IMR-90 (cell line): ENCODE results near the gene TNS1. TPM values are rescaled to one million over a fixed set of nuclear protein-coding genes. Genes with fewer than 3 reads are reported as not detected.

Source experiments
- ATAC-seq: fragments of 200-7000 bp; cut with Tn5 transposase; 2 replicates; pipeline ENCODE4 v1.9.1; 2020; ENCODE audit warnings: low read depth, mild to moderate bottlenecking, moderate library complexity
- BruUV-seq: library from RNA; stranded (reverse); fragments of 400-500 nt; replicated peaks from 2 replicates; lab custom pipeline; 2021; lab: Mats Ljungman, UMichigan
- CTCF ChIA-PET: fragments of 300-600 bp; formaldehyde crosslinking; extraction: SDS; loops from one replicate; lab custom pipeline; 2021; ENCODE audit warnings: antibody characterized with exemption; lab: Yijun Ruan, JAX
- POLR2A ChIA-PET: fragments of 300-600 bp; sonication (Branson Sonifier 250); formaldehyde crosslinking; loops from one replicate; lab custom pipeline; 2022; ENCODE audit warnings: antibody characterized with exemption; ENCODE audit not compliant: unreplicated experiment; lab: Charles Lee
- DNase-seq: peaks from one replicate; pipeline ENCODE4 v3.0.0; 2013
- H2AFZ ChIP-seq: replicated peaks from 2 replicates; pipeline ENCODE3; 2013; ENCODE audit warnings: low read length, mild to moderate bottlenecking; ENCODE audit not compliant: poor library complexity
- H2AK5ac ChIP-seq: 2 replicates; pipeline ENCODE4 v1.6.1; 2013; ENCODE audit warnings: low read depth, low read length, inconsistent platforms
- H2AK9ac ChIP-seq: replicated peaks from 2 replicates; pipeline ENCODE3; 2013; ENCODE audit warnings: mild to moderate bottlenecking, low read depth, low read length, moderate library complexity; ENCODE audit not compliant: poor library complexity
- H2BK120ac ChIP-seq: 2 replicates; pipeline ENCODE4 v1.6.1; 2013; ENCODE audit warnings: low read depth, low read length, inconsistent platforms
- H2BK15ac ChIP-seq: 3 replicates; pipeline ENCODE4 v1.6.1; 2013; ENCODE audit warnings: low read depth, low read length, inconsistent platforms
- H2BK20ac ChIP-seq: 2 replicates; pipeline ENCODE4 v1.6.1; 2013; ENCODE audit warnings: low read depth, mild to moderate bottlenecking, inconsistent platforms, low read length, moderate library complexity
- H2BK5ac ChIP-seq: 2 replicates; pipeline ENCODE4 v1.6.1; 2013; ENCODE audit warnings: mild to moderate bottlenecking, low read depth, low read length, inconsistent platforms; ENCODE audit not compliant: poor library complexity, severe bottlenecking
- H3K14ac ChIP-seq: replicated peaks from 2 replicates; pipeline ENCODE4 v1.6.1; 2013; ENCODE audit warnings: low read depth, low read length, inconsistent platforms
- H3K18ac ChIP-seq: 2 replicates; pipeline ENCODE4 v1.6.1; 2013; ENCODE audit warnings: low read depth, low read length, control low read depth
- H3K23ac ChIP-seq: 2 replicates; pipeline ENCODE4 v1.6.1; 2013; ENCODE audit warnings: low read depth, low read length, inconsistent platforms
- H3K27ac ChIP-seq: 2 replicates; pipeline ENCODE4 v1.5.1; 2013; ENCODE audit warnings: mild to moderate bottlenecking, control low read depth, low read length; ENCODE audit not compliant: insufficient read depth
- H3K27me3 ChIP-seq: 2 replicates; pipeline ENCODE4 v1.6.1; 2013; ENCODE audit warnings: low read length; ENCODE audit not compliant: control insufficient read depth, insufficient read depth
- H3K36me3 ChIP-seq: 2 replicates; pipeline ENCODE4 v1.6.1; 2013; ENCODE audit warnings: low read length, mixed read lengths; ENCODE audit not compliant: control insufficient read depth, insufficient read depth
- H3K4ac ChIP-seq: 2 replicates; pipeline ENCODE4 v1.6.1; 2013; ENCODE audit warnings: low read depth, low read length, inconsistent platforms
- H3K4me1 ChIP-seq: 2 replicates; pipeline ENCODE4 v1.6.1; 2013; ENCODE audit warnings: low read length, mixed read lengths; ENCODE audit not compliant: control insufficient read depth, insufficient read depth
- H3K4me2 ChIP-seq: 2 replicates; pipeline ENCODE4 v1.6.1; 2013; ENCODE audit warnings: low read depth, mild to moderate bottlenecking, control low read depth, low read length, moderate library complexity
- H3K4me3 ChIP-seq: 2 replicates; pipeline ENCODE4 v1.5.1; 2013; ENCODE audit warnings: low read depth, mild to moderate bottlenecking, control low read depth, low read length, moderate library complexity; ENCODE audit not compliant: insufficient read depth
- H3K56ac ChIP-seq: 2 replicates; pipeline ENCODE4 v1.6.1; 2013; ENCODE audit warnings: low read length, inconsistent platforms; ENCODE audit not compliant: insufficient read depth; ENCODE audit errors: extremely low read depth
- H3K79me1 ChIP-seq, 2 experiments: 2 replicates each; pipeline ENCODE4 v1.6.1; 2013; ENCODE audit warnings: low read length in 2 of 2, inconsistent platforms in 1 of 2, low read depth in 1 of 2
- H3K9ac ChIP-seq: 2 replicates; pipeline ENCODE4 v1.6.1; 2013; ENCODE audit warnings: low read depth, low read length, control low read depth
- H3K9me1 ChIP-seq: 2 replicates; pipeline ENCODE4 v1.6.1; 2013; ENCODE audit warnings: low read length, inconsistent platforms; ENCODE audit not compliant: insufficient read depth
- H3K9me3 ChIP-seq: 2 replicates; pipeline ENCODE4 v1.6.1; 2013; ENCODE audit warnings: low read length; ENCODE audit not compliant: control insufficient read depth, insufficient read depth
- H4K20me1 ChIP-seq: 2 replicates; pipeline ENCODE4 v1.6.1; 2013; ENCODE audit warnings: low read length, inconsistent platforms; ENCODE audit not compliant: insufficient read depth
- H4K5ac ChIP-seq: 2 replicates; pipeline ENCODE4 v1.6.1; 2013; ENCODE audit warnings: mild to moderate bottlenecking, low read depth, low read length, control low read depth
- H4K8ac ChIP-seq, 2 experiments: 2 replicates each; pipeline ENCODE4 v1.6.1; 2013; ENCODE audit warnings: low read depth in 2 of 2, low read length in 2 of 2, control low read depth in 1 of 2, inconsistent platforms in 1 of 2
- H4K91ac ChIP-seq: 2 replicates; pipeline ENCODE4 v1.6.1; 2013; ENCODE audit warnings: low read depth, low read length, inconsistent platforms; ENCODE audit not compliant: insufficient read depth
- CTCF ChIP-seq: conservative IDR thresholded peaks from 2 replicates; pipeline ENCODE4 v1.5.1; 2012; ENCODE audit warnings: mild to moderate bottlenecking, low read depth, low read length, improper control_type of control experiment
- MAFK ChIP-seq: IDR thresholded peaks from 2 replicates; pipeline ENCODE4 v1.6.1; 2012; ENCODE audit warnings: low read depth, low read length, improper control_type of control experiment
- NFE2L2 ChIP-seq: fragments of 150-350 bp; IDR thresholded peaks from 2 replicates; pipeline ENCODE4 v1.6.1; 2016; ENCODE audit warnings: low read depth, mild to moderate bottlenecking, low read length
- RAD21 ChIP-seq: IDR thresholded peaks from 2 replicates; pipeline ENCODE4 v1.6.1; 2012; ENCODE audit warnings: low read length, improper control_type of control experiment
- RCOR1 ChIP-seq: IDR thresholded peaks from 2 replicates; pipeline ENCODE4 v1.6.1; 2012; ENCODE audit warnings: mild to moderate bottlenecking, low read length, improper control_type of control experiment; ENCODE audit not compliant: insufficient replicate concordance
- RFX5 ChIP-seq: IDR thresholded peaks from 2 replicates; pipeline ENCODE4 v1.8.0; 2012; ENCODE audit warnings: low read depth, mild to moderate bottlenecking, low read length, moderate library complexity
- USF2 ChIP-seq: fragments of 150-350 bp; IDR thresholded peaks from 2 replicates; pipeline ENCODE4 v1.6.1; 2017; ENCODE audit warnings: mild to moderate bottlenecking, antibody characterized with exemption, low read length, low read depth
- WGBS, 2 experiments: methylation state at CpG; one replicate each; pipeline versions ENCODE4 v1.1.5 to v1.1.7; 2013; ENCODE audit warnings: missing lambda C conversion rate in 2 of 2; ENCODE audit not compliant: insufficient read length in 1 of 2; ENCODE audit errors: extremely low coverage in 2 of 2; 5-methylcytosine and 5-hydroxymethylcytosine counted together
- dilution Hi-C: fragments of 300-500 bp; cut with HindIII; formaldehyde crosslinking; loops from one replicate; pipeline ENCODE4 v1.14.3; 2018; ENCODE audit warnings: low sequenced_read_pairs; ENCODE audit not compliant: unreplicated experiment
- in situ Hi-C: fragments of 300-500 bp; cut with MboI; formaldehyde crosslinking; loops from 3 replicates; pipeline ENCODE4 v1.14.3; 2019; ENCODE audit warnings: low sequenced_read_pairs, inconsistent platforms, mixed read lengths
- intact Hi-C: fragments of 100-400 bp; cut with micrococcal nuclease; formaldehyde crosslinking; loops from 2 replicates; pipeline ENCODE4 v1.10.0; 2022
- polyA plus RNA-seq, 3 experiments: library from polyadenylated mRNA; depleted of rRNA; stranded (reverse); fragments of >200 nt; gene quantifications; 2 replicates each; pipeline ENCODE4 v1.2.3, GENCODE V29; 2012; ENCODE audit warnings: low replicate concordance in 1 of 3
- total RNA-seq: library from RNA; depleted of rRNA; stranded (reverse); fragments of >200 nt; gene quantifications from 2 replicates; pipeline ENCODE4 v1.2.3, GENCODE V29; 2012

Gene TNS1
- total and polyA plus RNA-seq, 2 of the 4 experiments (the other 2 are of a cell fraction) = 41.1 to 45.2 TPM

- no peak for TF ChIP-seq RAD21
- no peak for TF ChIP-seq RCOR1
- no peak for TF ChIP-seq MAFK
- no peak for TF ChIP-seq RFX5
- TF ChIP-seq NFE2L2 = no peak
Measured at GRCh38 chr2:217987391-217987790, 15.4 kb downstream of the TNS1 start (continued).

- in situ Hi-C loops = loop anchor here (5.0 kb wide), 1 partner anchor 84 kb away; no protein-coding TSS in a partner anchor
- dilution Hi-C loops = no loop called here
Measured at GRCh38 chr2:217986256-217986961, 16.4 kb downstream of the TNS1 start.

More at GRCh38 chr2:217986256-217986961, 16.4 kb downstream of the TNS1 start:
- H2AK5ac ChIP-seq = no peak overlapping the region; the same call in 1 of the 2 replicates
- no peak overlapping the region for H3K14ac ChIP-seq
- no peak overlapping the region for H4K8ac ChIP-seq
- 100% methylated on average over 8 of the region's 16 CpGs; no CpG with 5 or more reads in 1 of the 2 experiments for WGBS, 2 experiments
- H3K4me2 ChIP-seq = no peak overlapping the region
- H3K4me1 ChIP-seq = peaks cover 11% of the 10 kb centered on the region
- intact Hi-C loops = no loop called here
- H3K4ac ChIP-seq = no peak overlapping the region
- peaks cover 8% of the 10 kb centered on the region; the same call in 1 of the 2 replicates for H3K9me1 ChIP-seq
- no peak overlapping the region for H4K5ac ChIP-seq
- no peak overlapping the region for H4K91ac ChIP-seq
- ATAC-seq (no peak), DNase-seq (no peak)
- H2AK9ac ChIP-seq = peak overlapping the region; percentile 11
- CTCF ChIA-PET = interaction anchor here (1.2 kb wide), 1 partner anchor 8 kb away, joined by 3 read pairs; no protein-coding TSS in a partner anchor
- no peak overlapping the region for H2AFZ ChIP-seq
- H3K36me3 ChIP-seq = peaks cover 37% of the 10 kb centered on the region
- H2BK5ac ChIP-seq = no peak overlapping the region
- H3K18ac ChIP-seq = no peak overlapping the region
- H3K79me1 ChIP-seq = peaks cover 28 to 60% of the 10 kb centered on the region in 2 experiments
- no peak overlapping the region for H3K4me3 ChIP-seq
- no peak overlapping the region for H3K23ac ChIP-seq
- H2BK120ac ChIP-seq = no peak overlapping the region
- H3K27me3 ChIP-seq = no peaks in the 10 kb centered on the region
- H2BK20ac ChIP-seq = no peak overlapping the region
- no peak overlapping the region for H3K9ac ChIP-seq
- H3K56ac ChIP-seq = no peak overlapping the region
- POLR2A ChIA-PET = interaction anchor here (0.6 kb wide), 1 partner anchor 13 kb away, joined by 3 read pairs; no protein-coding TSS in a partner anchor
- peaks cover 38% of the 10 kb centered on the region for H4K20me1 ChIP-seq
- no TSS peak for BruUV-seq
- no peaks in the 10 kb centered on the region for H3K9me3 ChIP-seq
- no peak overlapping the region for H2BK15ac ChIP-seq
- TF ChIP-seq RFX5 (no peak), USF2 (no peak), CTCF (no peak)
- no peak overlapping the region for H3K27ac ChIP-seq
